22Rv1 (cell line): ENCODE measurements around the gene FKBP1B.
"Not testable (repeated sequence)": the region's sequence is repeated elsewhere in the genome, so short reads cannot be mapped to it uniquely, and the experiment has no call there.

Source experiments
- H3K27ac ChIP-seq: fragments of 450-650 bp; 2 replicates; pipeline ENCODE4 v1.5.1; 2017
- ZFX ChIP-seq: fragments of 450-650 bp; IDR thresholded peaks from 2 replicates; pipeline ENCODE4 v1.6.1; 2017; ENCODE audit warnings: antibody characterized with exemption, borderline replicate concordance
- TF ChIP-seq, protein P1 (sequence below): fragments of 450-650 bp; IDR thresholded peaks from 2 replicates; pipeline ENCODE4 v1.5.1; 2017; ENCODE audit warnings: mild to moderate bottlenecking

FKBP1B gene

DNA sequence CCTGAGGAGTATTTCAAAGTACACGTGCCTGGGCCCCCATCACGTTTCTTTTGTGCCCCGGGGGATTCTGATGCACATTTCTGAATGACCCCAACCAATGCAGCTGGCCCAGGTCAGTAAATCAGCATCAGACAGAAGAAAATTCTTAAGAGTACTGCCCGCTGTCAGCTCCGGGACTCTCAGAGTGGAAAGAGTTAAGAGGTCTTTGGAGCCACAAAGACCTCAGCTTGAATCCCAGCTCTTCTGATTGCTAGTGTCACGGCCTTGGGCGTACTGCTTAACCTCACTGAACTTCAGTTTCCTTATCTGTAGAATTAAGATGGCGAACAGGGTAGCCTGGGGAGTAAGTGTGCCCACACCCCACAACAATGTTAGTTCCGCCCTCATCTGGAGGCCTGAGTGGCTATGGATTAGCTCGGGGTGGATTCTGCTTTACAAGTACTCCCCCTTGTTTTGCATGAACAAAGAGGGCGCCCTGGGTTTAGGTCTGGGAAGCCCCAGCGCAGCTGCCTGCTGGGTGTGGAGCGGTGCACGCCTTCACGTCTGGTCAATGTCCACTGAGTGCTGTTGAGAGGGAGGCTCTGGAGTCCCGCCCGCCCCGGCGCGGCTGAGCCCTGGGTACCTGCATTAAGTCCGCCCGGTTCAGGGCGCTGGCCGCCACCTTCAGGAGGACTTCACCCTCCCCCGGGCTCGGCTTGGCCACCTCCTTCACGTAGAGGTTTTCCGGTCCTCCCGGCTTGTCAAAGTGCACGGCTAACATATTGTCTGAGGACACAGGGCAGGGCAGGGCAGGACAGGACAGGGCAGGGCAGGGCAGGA lies 34.2 kb downstream of the FKBP1B start:
- TF ChIP-seq, protein P1, sequence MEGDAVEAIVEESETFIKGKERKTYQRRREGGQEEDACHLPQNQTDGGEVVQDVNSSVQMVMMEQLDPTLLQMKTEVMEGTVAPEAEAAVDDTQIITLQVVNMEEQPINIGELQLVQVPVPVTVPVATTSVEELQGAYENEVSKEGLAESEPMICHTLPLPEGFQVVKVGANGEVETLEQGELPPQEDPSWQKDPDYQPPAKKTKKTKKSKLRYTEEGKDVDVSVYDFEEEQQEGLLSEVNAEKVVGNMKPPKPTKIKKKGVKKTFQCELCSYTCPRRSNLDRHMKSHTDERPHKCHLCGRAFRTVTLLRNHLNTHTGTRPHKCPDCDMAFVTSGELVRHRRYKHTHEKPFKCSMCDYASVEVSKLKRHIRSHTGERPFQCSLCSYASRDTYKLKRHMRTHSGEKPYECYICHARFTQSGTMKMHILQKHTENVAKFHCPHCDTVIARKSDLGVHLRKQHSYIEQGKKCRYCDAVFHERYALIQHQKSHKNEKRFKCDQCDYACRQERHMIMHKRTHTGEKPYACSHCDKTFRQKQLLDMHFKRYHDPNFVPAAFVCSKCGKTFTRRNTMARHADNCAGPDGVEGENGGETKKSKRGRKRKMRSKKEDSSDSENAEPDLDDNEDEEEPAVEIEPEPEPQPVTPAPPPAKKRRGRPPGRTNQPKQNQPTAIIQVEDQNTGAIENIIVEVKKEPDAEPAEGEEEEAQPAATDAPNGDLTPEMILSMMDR, result no peak
- no peak for TF ChIP-seq ZFX
- 0 out of 2 replicates have a peak overlapping the region, but pooled peaks have one; percentile 13 for H3K27ac ChIP-seq

DNA sequence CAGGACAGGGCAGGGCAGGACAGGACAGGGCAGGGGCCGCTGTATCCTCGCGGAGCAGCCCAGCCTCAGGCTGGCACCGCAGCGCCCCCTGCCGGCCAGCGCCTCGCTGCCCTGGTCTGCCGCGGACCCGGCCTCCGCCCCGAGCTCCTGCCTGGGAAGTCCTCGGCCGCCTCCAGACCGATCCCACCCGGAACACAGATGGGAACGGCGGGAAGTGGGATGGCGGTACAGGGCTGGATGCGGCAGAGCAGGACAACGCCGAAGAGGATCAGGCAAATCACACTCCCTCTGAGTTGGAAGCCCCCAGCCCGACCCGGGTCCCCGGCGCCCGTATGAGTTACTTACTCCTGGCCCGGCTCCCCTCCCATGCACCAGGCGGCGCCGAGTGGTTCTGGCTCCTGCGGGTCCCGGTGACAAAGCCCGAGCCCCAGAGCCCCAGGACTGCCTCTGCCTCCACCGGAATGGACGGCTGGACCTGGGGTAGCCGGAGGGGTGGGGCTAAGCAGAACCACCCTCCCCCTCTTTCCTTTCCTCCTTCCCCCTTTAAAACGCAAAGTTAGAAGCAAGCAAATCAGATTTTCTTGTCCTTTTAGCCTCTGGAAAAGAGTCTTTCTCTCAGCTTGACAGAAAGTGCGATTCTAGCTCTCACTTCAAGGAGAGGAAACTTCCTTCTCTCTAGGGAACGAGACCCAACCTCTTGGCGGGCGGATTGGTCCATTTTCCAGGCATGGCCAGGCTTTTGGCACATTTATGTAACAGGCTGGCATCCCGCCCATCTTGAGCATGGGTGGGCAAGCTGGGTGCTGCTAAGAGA lies 35.1 kb downstream of the FKBP1B start, which contains the start of gene TP53I3:
Gene TP53I3 (minus strand): TSS at position 449 of the 814 bp plus-strand sequence. CDS start 508 bp downstream, outside the sequence.
- H3K27ac ChIP-seq, result 0 out of 2 replicates have a peak within 1 kb of the TSS, but pooled peaks have one; percentile 13
- TF ChIP-seq ZFX, result no peak
- TF ChIP-seq, protein P1, result peak; percentile 98

DNA sequence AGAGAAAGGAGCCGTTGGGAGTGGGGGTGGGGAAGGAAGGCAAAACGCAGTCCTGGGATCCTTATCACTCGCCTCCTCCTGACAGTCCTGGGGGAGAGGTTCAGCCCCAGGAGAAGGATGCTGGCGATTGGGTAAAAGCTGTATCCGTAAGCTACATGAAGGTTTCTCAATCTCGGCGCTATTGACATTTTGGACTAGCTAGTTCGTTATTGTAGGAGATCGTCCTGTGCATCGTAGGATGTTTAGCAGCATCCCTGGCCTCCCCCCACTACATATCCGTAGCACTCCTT lies 35.6 kb downstream of the FKBP1B start:
- no peak overlapping the region for H3K27ac ChIP-seq
- TF ChIP-seq, protein P1, result no peak
- no peak for TF ChIP-seq ZFX

DNA sequence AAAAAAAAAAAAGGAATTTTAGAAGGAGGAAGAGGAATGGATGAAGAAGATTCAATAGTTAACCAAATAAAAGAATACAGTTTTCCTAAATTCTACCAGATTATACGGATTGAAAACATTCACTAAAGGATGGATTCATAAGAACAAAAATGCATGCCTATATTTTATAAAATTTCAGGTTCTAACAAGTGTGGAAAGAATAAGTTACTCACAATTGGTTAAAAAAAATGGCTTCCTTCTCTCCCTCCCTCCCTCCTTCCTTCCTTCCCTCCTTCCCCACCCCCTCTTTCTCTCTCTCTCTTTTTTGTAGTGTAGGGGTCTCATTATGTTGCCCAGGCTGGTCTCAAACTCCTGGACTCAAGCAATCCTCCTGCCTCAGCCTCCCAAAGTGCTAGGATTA lies 36.7 kb downstream of the FKBP1B start:
- TF ChIP-seq, protein P1, result no peak
- TF ChIP-seq ZFX, result no peak
- no peak overlapping the region for H3K27ac ChIP-seq

DNA sequence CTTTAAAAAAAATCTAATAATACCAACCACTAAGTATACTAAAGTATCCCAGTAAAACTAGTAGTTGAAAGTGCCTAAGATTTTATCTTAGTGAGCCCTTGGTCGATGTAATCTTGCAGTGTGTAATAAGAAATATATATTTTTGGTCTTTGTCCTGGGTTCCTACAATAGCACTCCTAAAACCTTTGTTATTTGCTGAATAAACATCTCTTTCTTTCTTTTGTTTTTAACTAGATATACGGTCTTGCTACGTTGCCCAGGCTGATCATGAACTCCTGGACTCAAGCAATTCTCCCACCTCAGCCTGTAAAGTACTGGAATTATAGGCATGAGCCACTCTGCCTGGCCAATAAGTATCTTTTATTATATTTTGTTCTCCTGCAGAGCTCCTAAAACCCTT lies 37.5 kb downstream of the FKBP1B start:
- no peak overlapping the region for H3K27ac ChIP-seq
- TF ChIP-seq, protein P1, result no peak
- no peak for TF ChIP-seq ZFX

DNA sequence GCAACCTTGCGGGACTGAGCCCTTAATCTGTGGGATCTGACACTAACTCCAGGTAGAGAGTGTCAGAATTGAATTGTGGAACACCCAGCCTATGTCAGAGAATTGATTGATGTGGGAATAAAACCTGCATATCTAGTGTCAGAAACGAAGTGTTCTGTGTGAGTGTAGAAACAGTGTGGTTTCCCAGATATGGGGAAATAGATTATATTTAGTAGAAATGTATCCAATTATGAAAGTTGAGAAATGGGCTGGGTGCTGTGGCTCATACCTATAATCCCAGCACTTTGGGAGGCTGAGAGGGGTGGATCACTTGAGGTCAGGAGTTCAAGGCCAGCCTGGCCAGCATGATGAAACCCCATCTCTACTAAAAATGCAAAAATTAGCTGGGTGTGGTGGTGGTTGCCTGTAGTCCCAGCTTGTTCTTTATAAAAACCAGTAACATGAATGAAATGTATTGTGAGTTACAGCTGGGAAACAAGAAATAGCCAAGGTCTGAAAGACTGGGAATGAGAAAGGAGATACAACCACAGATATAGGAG lies 39.3 kb downstream of the FKBP1B start:
- no peak overlapping the region for H3K27ac ChIP-seq
- TF ChIP-seq ZFX, result no peak
- TF ChIP-seq, protein P1, result no peak

DNA sequence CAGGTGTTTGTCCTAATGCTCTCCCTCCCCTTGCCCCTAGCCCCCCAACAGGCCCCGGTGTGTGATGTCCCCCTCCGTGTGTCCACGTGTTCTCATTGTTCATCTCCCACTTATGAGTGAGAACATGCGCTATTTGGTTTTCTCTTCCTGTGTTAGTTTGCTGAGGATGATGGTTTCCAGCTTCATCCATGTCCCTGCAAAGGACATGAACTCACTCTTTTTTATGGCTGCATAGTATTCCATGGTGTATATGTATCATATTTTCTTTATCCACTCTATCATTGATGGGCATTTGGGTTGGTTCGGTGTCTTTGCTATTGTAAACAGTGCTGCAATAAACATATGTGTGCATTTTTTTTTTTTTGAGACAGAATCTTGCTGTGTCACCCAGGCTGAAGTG lies 43.7 kb downstream of the FKBP1B start:
- not testable (repeated sequence) for H3K27ac ChIP-seq

DNA sequence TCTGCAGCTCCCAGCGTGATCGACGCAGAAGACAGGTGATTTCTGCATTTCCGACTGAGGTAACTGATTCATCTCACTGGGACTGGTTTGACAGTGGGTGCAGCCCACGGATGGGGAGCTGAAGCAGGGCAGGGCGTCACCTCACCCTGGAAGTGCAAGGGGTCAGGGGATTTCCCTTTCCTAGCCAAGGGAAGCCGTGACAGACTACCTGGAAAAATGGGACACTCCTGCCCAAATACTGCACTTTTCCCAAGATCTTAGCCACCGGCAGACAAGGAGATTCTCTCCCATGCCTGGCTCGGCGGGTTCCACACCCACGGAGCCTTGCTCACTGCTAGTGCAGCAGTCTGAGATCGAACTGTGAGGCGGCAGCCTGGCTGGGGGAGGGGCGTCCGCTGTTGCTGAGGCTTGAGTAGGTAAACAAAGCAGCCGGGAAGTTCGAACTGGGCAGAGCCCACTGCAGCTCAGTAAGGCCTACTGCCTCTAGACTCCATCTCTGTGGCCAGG lies 45.7 kb downstream of the FKBP1B start:
- H3K27ac ChIP-seq, result not testable (repeated sequence)

DNA sequence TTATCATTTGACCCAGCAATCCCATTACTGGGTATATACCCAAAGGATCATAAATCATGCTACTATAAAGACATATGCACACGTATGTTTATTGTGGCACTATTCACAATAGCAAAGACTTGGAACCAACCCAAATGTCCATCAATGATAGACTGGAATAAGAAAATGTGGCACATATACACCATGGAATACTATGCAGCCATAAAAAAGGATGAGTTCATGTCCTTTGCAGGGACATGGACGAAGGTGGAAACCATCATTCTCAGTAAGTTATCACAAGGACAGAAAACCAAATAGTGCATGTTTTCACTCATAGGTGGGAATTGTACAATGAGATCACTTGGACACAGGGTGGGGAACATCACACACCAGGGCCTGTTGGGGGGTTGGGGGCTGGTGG lies 51.2 kb downstream of the FKBP1B start:
- H3K27ac ChIP-seq, result not testable (repeated sequence)
